Measurements from ENCODE around the gene PRKCQ.

The PRKCQ gene

DNA sequence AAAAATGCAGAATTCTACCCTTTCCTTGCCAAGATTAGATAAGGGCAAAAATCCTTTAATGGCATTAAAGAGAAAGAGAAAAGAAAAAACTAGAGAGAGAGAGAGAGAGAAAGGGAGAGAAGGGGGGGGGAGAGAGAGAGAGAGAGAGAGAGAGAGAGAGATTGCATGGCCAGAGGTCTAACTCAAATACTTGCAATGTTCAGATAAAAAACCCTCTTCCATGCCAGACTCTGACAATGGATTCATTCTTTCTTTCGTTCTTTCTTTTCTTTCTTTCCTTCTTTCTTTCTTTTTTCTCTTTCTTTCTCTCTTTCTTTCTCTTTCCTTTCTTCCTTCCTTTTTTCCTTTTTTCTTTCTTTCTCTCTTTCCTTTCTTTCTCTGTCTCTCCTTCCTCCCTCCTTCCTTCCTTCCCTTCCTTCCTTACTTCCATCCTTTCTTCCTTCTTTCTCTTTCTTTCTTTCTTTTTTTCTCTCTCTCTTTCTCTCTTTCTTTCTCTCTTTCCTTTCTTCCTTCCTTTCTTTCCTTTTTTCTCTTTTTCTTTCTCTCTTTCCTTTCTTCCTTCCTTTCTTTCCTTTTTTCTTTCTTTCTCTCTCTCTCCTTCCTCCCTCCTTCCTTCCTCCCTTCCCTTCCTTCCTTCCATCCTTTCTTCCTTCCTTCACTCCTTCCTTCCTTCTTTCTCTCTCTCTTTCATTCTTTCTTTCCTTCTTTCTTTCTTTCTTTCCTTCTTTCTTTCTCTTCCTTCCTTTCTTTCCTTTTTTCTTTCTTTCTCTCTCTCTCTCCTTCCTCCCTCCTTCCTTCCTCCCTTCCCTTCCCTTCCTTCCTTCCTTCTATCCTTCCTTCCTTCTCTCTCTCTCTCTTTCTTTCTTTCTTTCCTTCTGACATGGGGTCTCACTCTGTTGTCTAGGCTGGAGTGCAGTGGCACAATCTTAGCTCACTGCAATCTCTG is 175.7 kb downstream of the PRKCQ start:
- TF ChIP-seq EZH2 (IDR thresholded peaks at IDR 0.05; ENCODE audit: borderline replicate concordance, low read depth, low read length, severe bottlenecking): no peak
- TF ChIP-seq, protein P1, sequence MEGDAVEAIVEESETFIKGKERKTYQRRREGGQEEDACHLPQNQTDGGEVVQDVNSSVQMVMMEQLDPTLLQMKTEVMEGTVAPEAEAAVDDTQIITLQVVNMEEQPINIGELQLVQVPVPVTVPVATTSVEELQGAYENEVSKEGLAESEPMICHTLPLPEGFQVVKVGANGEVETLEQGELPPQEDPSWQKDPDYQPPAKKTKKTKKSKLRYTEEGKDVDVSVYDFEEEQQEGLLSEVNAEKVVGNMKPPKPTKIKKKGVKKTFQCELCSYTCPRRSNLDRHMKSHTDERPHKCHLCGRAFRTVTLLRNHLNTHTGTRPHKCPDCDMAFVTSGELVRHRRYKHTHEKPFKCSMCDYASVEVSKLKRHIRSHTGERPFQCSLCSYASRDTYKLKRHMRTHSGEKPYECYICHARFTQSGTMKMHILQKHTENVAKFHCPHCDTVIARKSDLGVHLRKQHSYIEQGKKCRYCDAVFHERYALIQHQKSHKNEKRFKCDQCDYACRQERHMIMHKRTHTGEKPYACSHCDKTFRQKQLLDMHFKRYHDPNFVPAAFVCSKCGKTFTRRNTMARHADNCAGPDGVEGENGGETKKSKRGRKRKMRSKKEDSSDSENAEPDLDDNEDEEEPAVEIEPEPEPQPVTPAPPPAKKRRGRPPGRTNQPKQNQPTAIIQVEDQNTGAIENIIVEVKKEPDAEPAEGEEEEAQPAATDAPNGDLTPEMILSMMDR (IDR thresholded peaks at IDR 0.05; ENCODE audit: borderline replicate concordance, extremely low read depth, low read length, poor library complexity, severe bottlenecking): no peak
- H3K4me1 ChIP-seq (ENCODE audit: insufficient read depth, low read length): peaks cover 13% of the 10 kb centered on the region
- H4K20me1 ChIP-seq (ENCODE audit: insufficient read depth, low read length): no peaks in the 10 kb centered on the region
- H3K79me2 ChIP-seq (ENCODE audit: insufficient read depth, low read length): no peaks in the 10 kb centered on the region
- no peak overlapping the region for H3K4me3 ChIP-seq (ENCODE audit: low read depth in 1 of 2, low read length in 2 of 2)
- no peak overlapping the region for H3K27ac ChIP-seq (ENCODE audit: low read length)
- no peak overlapping the region for H3K9ac ChIP-seq (ENCODE audit: low read depth, low read length)
- H3K27me3 ChIP-seq (ENCODE audit: insufficient read depth, low read length, poor library complexity): no peaks in the 10 kb centered on the region
- no peaks in the 10 kb centered on the region for H3K36me3 ChIP-seq (ENCODE audit: insufficient read depth, low read length)
- no peak for DNase-seq
- no peak overlapping the region for H2AFZ ChIP-seq (ENCODE audit: low read depth, low read length)
- H3K9me3 ChIP-seq (ENCODE audit: insufficient read depth, low read length, severe bottlenecking): no peaks in the 10 kb centered on the region
- no peak overlapping the region for H3K4me2 ChIP-seq (ENCODE audit: insufficient read depth, low read length)
- no peak for ATAC-seq (ENCODE audit: insufficient read depth, low read depth)

DNA sequence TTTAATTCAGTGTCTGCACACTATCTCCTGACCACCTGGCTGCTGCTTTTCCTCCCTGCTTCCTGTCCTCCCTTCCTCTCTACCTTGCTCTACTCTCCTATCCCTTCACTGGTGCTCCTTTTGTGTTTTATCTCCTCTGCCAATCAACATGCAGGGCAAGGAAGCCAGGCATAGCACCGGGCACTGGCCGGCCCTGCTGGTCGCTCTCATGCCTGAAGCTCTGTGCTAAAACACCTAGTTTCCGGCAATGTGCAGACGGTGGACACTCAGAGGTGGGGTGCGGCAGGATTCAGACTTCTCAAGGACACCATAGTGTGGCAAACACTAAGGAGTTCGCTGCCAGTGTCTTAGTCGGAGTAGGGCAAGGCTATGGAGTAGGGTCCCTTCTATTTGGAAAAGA is 177.1 kb downstream of the PRKCQ start:
- Histone ChIP-seq H3K9ac (ENCODE audit: low read depth, low read length) (no peak overlapping the region), H3K79me2 (ENCODE audit: insufficient read depth, low read length) (no peaks in the 10 kb centered on the region), H3K27me3 (ENCODE audit: insufficient read depth, low read length, poor library complexity) (no peaks in the 10 kb centered on the region), H3K4me2 (ENCODE audit: insufficient read depth, low read length) (no peak overlapping the region), H3K36me3 (ENCODE audit: insufficient read depth, low read length) (no peaks in the 10 kb centered on the region), H3K4me1 (ENCODE audit: insufficient read depth, low read length) (peaks cover 12% of the 10 kb centered on the region), H3K9me3 (ENCODE audit: insufficient read depth, low read length, severe bottlenecking) (no peaks in the 10 kb centered on the region), H2AFZ (ENCODE audit: low read depth, low read length) (no peak overlapping the region), H3K4me3 (ENCODE audit: low read depth in 1 of 2, low read length in 2 of 2) (no peak overlapping the region), H3K27ac (ENCODE audit: low read length) (no peak overlapping the region), H4K20me1 (ENCODE audit: insufficient read depth, low read length) (no peaks in the 10 kb centered on the region)
- DNase-seq (no peak), ATAC-seq (ENCODE audit: insufficient read depth, low read depth) (no peak)
- TF ChIP-seq, protein P1 (IDR thresholded peaks at IDR 0.05; ENCODE audit: borderline replicate concordance, extremely low read depth, low read length, poor library complexity, severe bottlenecking): no peak
- no peak for TF ChIP-seq EZH2 (IDR thresholded peaks at IDR 0.05; ENCODE audit: borderline replicate concordance, low read depth, low read length, severe bottlenecking)

DNA sequence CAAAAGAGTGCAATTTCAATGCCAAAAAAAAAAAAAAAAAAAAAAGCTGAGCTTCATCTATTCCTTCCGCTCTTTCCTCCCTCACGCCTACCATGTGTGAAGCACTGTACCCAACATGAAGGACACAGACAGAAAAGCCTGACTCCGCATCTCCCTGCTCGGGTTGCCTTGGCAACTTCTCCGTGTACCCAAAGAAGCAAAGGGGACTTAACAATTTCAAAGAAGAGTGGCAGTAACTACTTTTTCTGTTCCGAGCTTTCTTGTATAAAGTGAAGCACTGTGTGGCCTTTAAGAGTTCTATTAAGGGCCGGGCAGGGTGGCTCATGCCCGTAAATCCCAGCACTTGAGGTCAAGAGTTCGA is 177.7 kb downstream of the PRKCQ start:
- Histone ChIP-seq H2AFZ (ENCODE audit: low read depth, low read length) (no peak overlapping the region), H3K36me3 (ENCODE audit: insufficient read depth, low read length) (no peaks in the 10 kb centered on the region), H3K4me2 (ENCODE audit: insufficient read depth, low read length) (no peak overlapping the region), H3K9ac (ENCODE audit: low read depth, low read length) (0 out of 2 replicates have a peak overlapping the region, but pooled peaks have one; percentile 4), H3K9me3 (ENCODE audit: insufficient read depth, low read length, severe bottlenecking) (no peaks in the 10 kb centered on the region), H3K27ac (ENCODE audit: low read length) (no peak overlapping the region), H3K4me3 (ENCODE audit: low read depth in 1 of 2, low read length in 2 of 2) (no peak overlapping the region), H3K4me1 (ENCODE audit: insufficient read depth, low read length) (peaks cover 12% of the 10 kb centered on the region), H3K27me3 (ENCODE audit: insufficient read depth, low read length, poor library complexity) (no peaks in the 10 kb centered on the region), H3K79me2 (ENCODE audit: insufficient read depth, low read length) (no peaks in the 10 kb centered on the region), H4K20me1 (ENCODE audit: insufficient read depth, low read length) (no peaks in the 10 kb centered on the region)
- TF ChIP-seq, protein P1 (IDR thresholded peaks at IDR 0.05; ENCODE audit: borderline replicate concordance, extremely low read depth, low read length, poor library complexity, severe bottlenecking): no peak
- TF ChIP-seq EZH2 (IDR thresholded peaks at IDR 0.05; ENCODE audit: borderline replicate concordance, low read depth, low read length, severe bottlenecking): no peak
- ATAC-seq (ENCODE audit: insufficient read depth, low read depth) (no peak), DNase-seq (no peak)
